HCT116 (cell line): ENCODE results near the gene PHPT1. TPM values are rescaled to one million over a fixed set of nuclear protein-coding genes. Genes with fewer than 3 reads are reported as not detected.

Source experiments
- ATAC-seq: fragments of 200-7000 bp; cut with Tn5 transposase; 2 replicates; pipeline ENCODE4 v1.9.1; 2020; ENCODE audit warnings: mild to moderate bottlenecking, moderate library complexity
- BruUV-seq: library from RNA; stranded (reverse); fragments of 400-500 nt; replicated peaks from 2 replicates; lab custom pipeline; 2021; lab: Mats Ljungman, UMichigan
- CTCF ChIA-PET: fragments of 300-600 bp; sonication (Branson Sonifier 250); formaldehyde crosslinking; loops from one replicate; lab custom pipeline; 2021; ENCODE audit warnings: antibody characterized with exemption; lab: Charles Lee
- POLR2A ChIA-PET: fragments of 300-600, 350-600 bp; sonication (Branson Sonifier 250); formaldehyde crosslinking; loops from one replicate; lab custom pipeline; 2021; ENCODE audit warnings: antibody characterized with exemption; lab: Charles Lee
- RAD21 ChIA-PET, 2 experiments: fragments of 300-600 bp; sonication (Branson Sonifier 250); formaldehyde crosslinking; loops; one replicate each; lab custom pipeline; 2023; ENCODE audit warnings: low total read pairs in 2 of 2; ENCODE audit not compliant: uncharacterized antibody in 2 of 2, unreplicated experiment in 2 of 2, low non-redundant PET in 1 of 2; lab: Charles Lee
- DNase-seq: peaks from one replicate; pipeline ENCODE4 v3.0.0-alpha.2; 2010; ENCODE audit warnings: low read depth, low spot score
- H2AFZ ChIP-seq: fragments of 200-600 bp; shearing (Covaris generic), sonication (generic); 2 replicates; pipeline ENCODE4 v1.6.1; 2017; ENCODE audit warnings: low read depth, mixed run types, mixed read lengths, antibody characterized with exemption, low read length; ENCODE audit not compliant: poor library complexity, severe bottlenecking
- H3K27ac ChIP-seq: 2 replicates; pipeline ENCODE4 v1.5.1; 2012; ENCODE audit warnings: low read depth, low read length
- H3K27me3 ChIP-seq: fragments of 200-600 bp; sonication (generic); 2 replicates; pipeline ENCODE4 v1.6.1; 2016; ENCODE audit warnings: mixed run types, low read length, mixed read lengths; ENCODE audit not compliant: insufficient read depth
- H3K36me3 ChIP-seq, 2 experiments: fragments of 200-500 bp in 1 of 2; fragments of 200-600 bp in 1 of 2; sonication (Bioruptor generic) in 1 of 2; sonication (generic) in 1 of 2; 2 replicates each; pipeline versions ENCODE4 v1.5.1 to v1.6.1; 2014 to 2016; ENCODE audit warnings: low read length in 2 of 2, inconsistent platforms in 1 of 2, mixed read lengths in 1 of 2, mixed run types in 1 of 2; ENCODE audit not compliant: insufficient read depth in 2 of 2, control insufficient read depth in 1 of 2
- H3K4me1 ChIP-seq, 2 experiments: fragments of 200-600 bp in 1 of 2; sonication (generic) in 1 of 2; 2 replicates each; pipeline versions ENCODE4 v1.5.1 to v1.6.1; 2012 to 2017; ENCODE audit warnings: low read length in 2 of 2, inconsistent platforms in 1 of 2, mild to moderate bottlenecking in 1 of 2, mixed read lengths in 1 of 2, mixed run types in 1 of 2, moderate library complexity in 1 of 2; ENCODE audit not compliant: insufficient read depth in 2 of 2, control insufficient read depth in 1 of 2
- H3K4me2 ChIP-seq: fragments of 200-600 bp; sonication (generic); 2 replicates; pipeline ENCODE4 v1.6.1; 2017; ENCODE audit warnings: mixed run types, low read length, mixed read lengths
- H3K4me3 ChIP-seq, 2 experiments: fragments of 200-600 bp in 1 of 2; sonication (generic) in 1 of 2; replicated peaks in 1 of 2; 2 replicates each; pipeline ENCODE4 v1.5.1; 2011 to 2016; ENCODE audit warnings: low read length in 2 of 2, control low read depth in 1 of 2, low read depth in 1 of 2, mild to moderate bottlenecking in 1 of 2, mixed read lengths in 1 of 2, mixed run types in 1 of 2
- H3K79me2 ChIP-seq: fragments of 200-600 bp; sonication (generic); 2 replicates; pipeline ENCODE4 v1.6.1; 2017; ENCODE audit warnings: mild to moderate bottlenecking, mixed run types, low read length, moderate library complexity, mixed read lengths; ENCODE audit not compliant: insufficient read depth
- H3K9ac ChIP-seq: fragments of 200-600 bp; sonication (generic); 2 replicates; pipeline ENCODE4 v1.6.1; 2016; ENCODE audit warnings: low read length, mixed read lengths
- H3K9me2 ChIP-seq: fragments of 200-600 bp; sonication (generic), shearing (Covaris generic); 2 replicates; pipeline ENCODE4 v1.6.1; 2017; ENCODE audit warnings: mixed run types, mild to moderate bottlenecking, moderate library complexity; ENCODE audit not compliant: insufficient read depth
- H3K9me3 ChIP-seq, 2 experiments: fragments of 200-500 bp in 1 of 2; fragments of 200-600 bp in 1 of 2; sonication (Bioruptor generic) in 1 of 2; sonication (generic) in 1 of 2; 2 replicates each; pipeline ENCODE4 v1.6.1; 2014 to 2017; ENCODE audit warnings: low read length in 2 of 2, mixed read lengths in 2 of 2, inconsistent platforms in 1 of 2, low read depth in 1 of 2, mild to moderate bottlenecking in 1 of 2, mixed run types in 1 of 2, moderate library complexity in 1 of 2; ENCODE audit not compliant: control insufficient read depth in 1 of 2, insufficient read depth in 1 of 2
- H4K20me1 ChIP-seq: fragments of 200-600 bp; sonication (generic), shearing (Covaris generic); 2 replicates; pipeline ENCODE4 v1.6.1; 2017; ENCODE audit warnings: mixed run types, mild to moderate bottlenecking, moderate library complexity; ENCODE audit not compliant: insufficient read depth
- EZH2phosphoT487 ChIP-seq: fragments of 200-600 bp; IDR thresholded peaks from 2 replicates; pipeline ENCODE4 v1.6.1; 2018; ENCODE audit warnings: antibody characterized with exemption, borderline replicate concordance
- FOSL1 ChIP-seq: IDR thresholded peaks from 2 replicates; pipeline ENCODE4 v1.6.1; 2012; ENCODE audit warnings: low read depth
- JUND ChIP-seq: IDR thresholded peaks from 2 replicates; pipeline ENCODE4 v1.6.1; 2012
- ZNF274 ChIP-seq: fragments of 200-500 bp; sonication (Bioruptor generic); IDR thresholded peaks from 2 replicates; pipeline ENCODE4 v1.6.1; 2014; ENCODE audit warnings: mild to moderate bottlenecking, low read depth, low read length, inconsistent platforms
- intact Hi-C: fragments of 100-400 bp; cut with micrococcal nuclease; formaldehyde crosslinking; loops from 2 replicates; pipeline ENCODE4 v1.10.0; 2022
- total RNA-seq: library from RNA; stranded (reverse); gene quantifications from one replicate; pipeline ENCODE4 v1.2.1, GENCODE V29; 2021; ENCODE audit not compliant: unreplicated experiment
- TF ChIP-seq, protein P1 (sequence below): IDR thresholded peaks from 2 replicates; pipeline ENCODE4 v1.6.1; 2011; ENCODE audit warnings: mild to moderate bottlenecking, low read length, moderate library complexity; ENCODE audit not compliant: insufficient replicate concordance; ENCODE audit errors: extremely low read depth
- TF ChIP-seq, protein P2 (sequence below), 3 experiments: fragments of 200-600 bp in 1 of 3; sonication (generic) in 1 of 3; IDR thresholded peaks in 2 of 3; conservative IDR thresholded peaks in 1 of 3; 2 replicates each; pipeline ENCODE4 v1.5.1; 2012 to 2017; ENCODE audit warnings: low read depth in 2 of 3, low read length in 2 of 3, antibody characterized with exemption in 1 of 3, borderline replicate concordance in 1 of 3, control low read depth in 1 of 3, mild to moderate bottlenecking in 1 of 3, mixed read lengths in 1 of 3, mixed run types in 1 of 3, moderate library complexity in 1 of 3; ENCODE audit not compliant: insufficient read depth in 1 of 3

Gene PHPT1
- total RNA-seq, 1 experiment from 2014 or later, result 148 TPM

DNA sequence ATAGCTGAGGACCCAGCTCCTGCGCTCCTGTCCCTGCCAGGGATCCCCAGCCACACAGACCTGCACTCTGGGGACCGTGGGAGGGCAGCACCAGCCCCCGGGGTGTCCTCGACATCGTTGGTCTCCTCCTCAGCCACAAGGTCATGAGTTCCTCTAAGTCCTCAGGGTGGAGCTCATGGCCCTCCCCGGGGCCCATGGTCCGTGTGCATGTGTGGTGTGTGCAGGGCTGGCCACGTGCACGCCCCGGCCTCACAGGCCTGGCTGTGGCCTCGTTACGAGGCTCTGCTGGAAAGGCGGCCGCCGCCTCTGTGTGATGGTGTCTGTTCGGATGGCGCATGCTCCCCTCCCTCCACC lies 23.0 kb upstream of the PHPT1 start:
- ATAC-seq (no peak), DNase-seq (no peak)
- ChIA-PET POLR2A (no interaction called here), CTCF (no interaction called here), RAD21 (no interaction called here)
- TF ChIP-seq, protein P1, sequence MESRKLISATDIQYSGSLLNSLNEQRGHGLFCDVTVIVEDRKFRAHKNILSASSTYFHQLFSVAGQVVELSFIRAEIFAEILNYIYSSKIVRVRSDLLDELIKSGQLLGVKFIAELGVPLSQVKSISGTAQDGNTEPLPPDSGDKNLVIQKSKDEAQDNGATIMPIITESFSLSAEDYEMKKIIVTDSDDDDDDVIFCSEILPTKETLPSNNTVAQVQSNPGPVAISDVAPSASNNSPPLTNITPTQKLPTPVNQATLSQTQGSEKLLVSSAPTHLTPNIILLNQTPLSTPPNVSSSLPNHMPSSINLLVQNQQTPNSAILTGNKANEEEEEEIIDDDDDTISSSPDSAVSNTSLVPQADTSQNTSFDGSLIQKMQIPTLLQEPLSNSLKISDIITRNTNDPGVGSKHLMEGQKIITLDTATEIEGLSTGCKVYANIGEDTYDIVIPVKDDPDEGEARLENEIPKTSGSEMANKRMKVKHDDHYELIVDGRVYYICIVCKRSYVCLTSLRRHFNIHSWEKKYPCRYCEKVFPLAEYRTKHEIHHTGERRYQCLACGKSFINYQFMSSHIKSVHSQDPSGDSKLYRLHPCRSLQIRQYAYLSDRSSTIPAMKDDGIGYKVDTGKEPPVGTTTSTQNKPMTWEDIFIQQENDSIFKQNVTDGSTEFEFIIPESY, result no peak
- TF ChIP-seq JUND, result no peak
- Histone ChIP-seq H4K20me1 (no peaks in the 10 kb centered on the region), H3K9me2 (no peaks in the 10 kb centered on the region), H3K4me3 (no peak overlapping the region), H3K4me2 (no peak overlapping the region), H3K79me2 (no peaks in the 10 kb centered on the region; the same call in 1 of the 2 replicates), H3K9me3 (no peaks in the 10 kb centered on the region), H3K27ac (no peak overlapping the region), H3K27me3 (no peaks in the 10 kb centered on the region), H2AFZ (no peak overlapping the region), H3K9ac (no peak overlapping the region), H3K4me1 (no peaks in the 10 kb centered on the region), H3K36me3 (peaks cover 8 to 9% of the 10 kb centered on the region in 2 experiments)
- BruUV-seq, result no TSS peak
- intact Hi-C loops, result no loop called here

DNA sequence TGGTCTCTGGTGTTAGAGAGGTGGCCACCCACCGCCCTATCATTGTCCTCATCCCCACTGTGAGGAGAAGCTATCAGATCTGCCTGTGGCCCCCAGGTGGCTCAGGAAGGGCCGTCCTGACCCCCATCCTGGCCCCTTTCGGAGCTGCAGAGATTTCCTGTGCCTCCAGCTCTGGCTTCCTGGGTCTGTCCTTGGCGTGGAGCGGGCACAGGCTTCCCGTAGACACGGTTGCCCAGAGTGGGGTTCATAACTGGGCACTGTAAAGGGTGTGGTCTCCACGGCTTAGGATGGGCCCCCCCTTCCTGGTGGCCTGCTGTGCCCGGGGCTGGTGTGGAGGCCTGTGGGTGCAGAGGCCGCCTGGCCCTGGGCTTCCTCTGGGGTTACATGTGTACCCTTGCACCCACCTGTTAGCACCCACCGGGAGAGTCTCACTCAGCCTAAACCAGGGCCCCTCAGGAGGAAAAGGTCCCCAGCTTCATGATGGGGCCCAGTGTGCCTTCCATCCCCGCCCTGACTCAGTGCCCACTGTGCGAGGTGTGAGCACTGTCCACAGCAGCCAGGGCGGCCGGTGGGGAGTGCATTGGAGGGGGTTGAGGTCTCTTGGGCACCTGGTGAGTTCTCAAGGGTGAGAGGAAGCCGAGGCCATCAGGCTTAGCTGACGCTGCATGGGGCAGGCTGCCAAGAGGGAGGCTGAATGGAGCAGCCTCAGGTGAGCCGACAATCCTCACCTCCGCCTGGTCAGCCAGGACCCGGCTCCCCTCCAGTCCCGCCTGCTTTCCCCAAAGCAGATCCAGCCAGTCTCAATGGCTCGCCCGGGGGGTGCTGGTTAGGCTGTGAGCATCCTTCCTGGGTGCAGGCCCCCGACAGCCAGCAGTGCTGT lies 22.3 kb upstream of the PHPT1 start:
- Histone ChIP-seq H3K9me3 (no peaks in the 10 kb centered on the region), H3K9me2 (no peaks in the 10 kb centered on the region), H3K4me1 (no peaks in the 10 kb centered on the region), H4K20me1 (no peaks in the 10 kb centered on the region), H2AFZ (no peak overlapping the region), H3K9ac (no peak overlapping the region), H3K36me3 (peaks cover 8 to 13% of the 10 kb centered on the region in 2 experiments), H3K27ac (no peak overlapping the region), H3K4me2 (no peak overlapping the region), H3K79me2 (no peaks in the 10 kb centered on the region; the same call in 1 of the 2 replicates), H3K27me3 (no peaks in the 10 kb centered on the region), H3K4me3 (no peak overlapping the region)
- no peak for TF ChIP-seq FOSL1
- TF ChIP-seq JUND, result no peak
- no peak for TF ChIP-seq EZH2phosphoT487
- TF ChIP-seq, protein P2, sequence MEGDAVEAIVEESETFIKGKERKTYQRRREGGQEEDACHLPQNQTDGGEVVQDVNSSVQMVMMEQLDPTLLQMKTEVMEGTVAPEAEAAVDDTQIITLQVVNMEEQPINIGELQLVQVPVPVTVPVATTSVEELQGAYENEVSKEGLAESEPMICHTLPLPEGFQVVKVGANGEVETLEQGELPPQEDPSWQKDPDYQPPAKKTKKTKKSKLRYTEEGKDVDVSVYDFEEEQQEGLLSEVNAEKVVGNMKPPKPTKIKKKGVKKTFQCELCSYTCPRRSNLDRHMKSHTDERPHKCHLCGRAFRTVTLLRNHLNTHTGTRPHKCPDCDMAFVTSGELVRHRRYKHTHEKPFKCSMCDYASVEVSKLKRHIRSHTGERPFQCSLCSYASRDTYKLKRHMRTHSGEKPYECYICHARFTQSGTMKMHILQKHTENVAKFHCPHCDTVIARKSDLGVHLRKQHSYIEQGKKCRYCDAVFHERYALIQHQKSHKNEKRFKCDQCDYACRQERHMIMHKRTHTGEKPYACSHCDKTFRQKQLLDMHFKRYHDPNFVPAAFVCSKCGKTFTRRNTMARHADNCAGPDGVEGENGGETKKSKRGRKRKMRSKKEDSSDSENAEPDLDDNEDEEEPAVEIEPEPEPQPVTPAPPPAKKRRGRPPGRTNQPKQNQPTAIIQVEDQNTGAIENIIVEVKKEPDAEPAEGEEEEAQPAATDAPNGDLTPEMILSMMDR (IDR thresholded peaks at IDR 0.05 in 2 of 3, conservative IDR thresholded peaks at IDR 0.05 in 1 of 3; ENCODE audit: borderline replicate concordance in 1 of 3, insufficient read depth in 1 of 3, low read depth in 2 of 3, low read length in 2 of 3), result no peak
- TF ChIP-seq, protein P1, result no peak
- no peak for TF ChIP-seq ZNF274
- intact Hi-C loops, result no loop called here
- ATAC-seq (no peak), DNase-seq (no peak)
- ChIA-PET POLR2A (no interaction called here), CTCF (no interaction called here), RAD21 (no interaction called here)
- no TSS peak for BruUV-seq
